Liver (tissue), 9 donors: Measurements from ENCODE around the gene FARP1. TPM values are rescaled to one million over a fixed set of nuclear protein-coding genes. Genes with fewer than 3 reads are reported as not detected.

ENCODE experiments used
- DNase-seq: peaks from one replicate; pipeline ENCODE4 v3.0.0-alpha.2; 2017; ENCODE audit warnings: low spot score
- H3K27ac ChIP-seq, 2 donors: one replicate each; pipeline ENCODE4 v1.7.0; 2013; ENCODE audit warnings: inconsistent platforms in 2 of 2, low read length in 2 of 2, control low read depth in 1 of 2, low read depth in 1 of 2, mild to moderate bottlenecking in 1 of 2
- H3K27me3 ChIP-seq, 4 donors: one replicate each; pipeline versions ENCODE4 v1.6.1 to v1.7.0; 2013; ENCODE audit warnings: low read length in 3 of 4, inconsistent platforms in 1 of 4, mild to moderate bottlenecking in 1 of 4, moderate library complexity in 1 of 4; ENCODE audit not compliant: control insufficient read depth in 4 of 4, insufficient read depth in 4 of 4
- H3K36me3 ChIP-seq, 4 donors: one replicate each; pipeline versions ENCODE4 v1.6.1 to v1.7.0; 2013; ENCODE audit warnings: low read length in 3 of 4, mild to moderate bottlenecking in 3 of 4, low read depth in 1 of 4, moderate library complexity in 1 of 4; ENCODE audit not compliant: control insufficient read depth in 4 of 4, insufficient read depth in 3 of 4
- H3K4me1 ChIP-seq, 4 donors: one replicate each; pipeline versions ENCODE4 v1.6.1 to v1.7.0; 2013; ENCODE audit warnings: low read length in 3 of 4, mild to moderate bottlenecking in 3 of 4, moderate library complexity in 1 of 4; ENCODE audit not compliant: control insufficient read depth in 4 of 4, insufficient read depth in 4 of 4
- H3K4me3 ChIP-seq, 3 donors: one replicate each; pipeline versions ENCODE4 v1.6.1 to v1.7.0; 2013; ENCODE audit warnings: low read length in 3 of 3, control low read depth in 1 of 3, low read depth in 1 of 3, mild to moderate bottlenecking in 1 of 3
- H3K9ac ChIP-seq, 2 donors: one replicate each; pipeline ENCODE4 v1.7.0; 2013; ENCODE audit warnings: low read length in 2 of 2, mild to moderate bottlenecking in 2 of 2, moderate library complexity in 2 of 2, control low read depth in 1 of 2, low read depth in 1 of 2
- H3K9me3 ChIP-seq, 4 donors: one replicate each; pipeline versions ENCODE4 v1.6.1 to v1.7.0; 2013; ENCODE audit warnings: low read length in 3 of 4; ENCODE audit not compliant: control insufficient read depth in 4 of 4
- EGR1 ChIP-seq, 2 donors: IDR thresholded peaks; 2 replicates each; pipeline ENCODE4 v1.6.1; 2016 to 2018; ENCODE audit warnings: antibody characterized with exemption in 2 of 2, low read depth in 2 of 2
- FOXA1 ChIP-seq: IDR thresholded peaks from 2 replicates; pipeline ENCODE4 v1.6.1; 2016; ENCODE audit warnings: antibody characterized with exemption
- FOXA2 ChIP-seq: IDR thresholded peaks from 2 replicates; pipeline ENCODE4 v1.6.1; 2016; ENCODE audit warnings: antibody characterized with exemption
- GABPA ChIP-seq, 2 donors: IDR thresholded peaks in 1 of 2; conservative IDR thresholded peaks in 1 of 2; 2 replicates each; pipeline ENCODE4 v1.6.1; 2016; ENCODE audit warnings: antibody characterized with exemption in 2 of 2, mild to moderate bottlenecking in 1 of 2, moderate library complexity in 1 of 2
- HNF4A ChIP-seq, 2 donors: conservative IDR thresholded peaks; 2 replicates each; pipeline ENCODE4 v1.6.1; 2016; ENCODE audit warnings: antibody characterized with exemption in 2 of 2, mild to moderate bottlenecking in 2 of 2
- HNF4G ChIP-seq: IDR thresholded peaks from 2 replicates; pipeline ENCODE4 v1.6.1; 2016; ENCODE audit warnings: antibody characterized with exemption
- TAF1 ChIP-seq: conservative IDR thresholded peaks from 2 replicates; pipeline ENCODE4 v1.6.1; 2016; ENCODE audit warnings: antibody characterized with exemption, mild to moderate bottlenecking
- YY1 ChIP-seq: IDR thresholded peaks from 2 replicates; pipeline ENCODE4 v1.6.1; 2016; ENCODE audit warnings: antibody characterized with exemption, mild to moderate bottlenecking
- WGBS: extraction: QIAGEN DNeasy Blood & Tissue Kit; methylation state at CpG from one replicate; pipeline ENCODE4 v1.1.7; 2013; 5-methylcytosine and 5-hydroxymethylcytosine counted together
- polyA plus RNA-seq, 2 donors: library from polyadenylated mRNA; stranded (reverse) in 1 of 2; unstranded in 1 of 2; fragments of 200-250 nt in 1 of 2; fragments of >200 nt in 1 of 2; fragmentation: Nextera tagmentation in 1 of 2; extraction: Ambion mirVana in 1 of 2; gene quantifications; one replicate each; pipeline versions ENCODE4 v1.2.1 to v1.2.3, GENCODE V29; 2013 to 2015
- total RNA-seq, 2 donors: library from RNA; depleted of rRNA; stranded (reverse); fragments of >200 nt; gene quantifications; one replicate each; pipeline ENCODE4 v1.2.3, GENCODE V29; 2014
- TF ChIP-seq, protein P1 (sequence below): fragments of 150-350 bp; IDR thresholded peaks from 2 replicates; pipeline ENCODE4 v1.5.1; 2017; ENCODE audit warnings: improper control_type of control experiment, low read depth, low read length; ENCODE audit not compliant: missing input control
- TF ChIP-seq, protein P2 (sequence below): IDR thresholded peaks from 2 replicates; pipeline ENCODE4 v1.6.1; 2016; ENCODE audit warnings: antibody characterized with exemption
- TF ChIP-seq, protein P3 (sequence below): IDR thresholded peaks from 2 replicates; pipeline ENCODE4 v1.6.1; 2016; ENCODE audit warnings: antibody characterized with exemption
- TF ChIP-seq, protein P4 (sequence below): IDR thresholded peaks from 2 replicates; pipeline ENCODE4 v1.6.1; 2016; ENCODE audit warnings: antibody characterized with exemption
- donor health status: healthy.
- donor health status: healthy.
- donor health status: healthy.
- donor health status: healthy.
- donor health status: healthy.

The FARP1 gene
- total and polyA plus RNA-seq, 4 donors = 28.4 to 62.6 (median 39.8) TPM

DNA sequence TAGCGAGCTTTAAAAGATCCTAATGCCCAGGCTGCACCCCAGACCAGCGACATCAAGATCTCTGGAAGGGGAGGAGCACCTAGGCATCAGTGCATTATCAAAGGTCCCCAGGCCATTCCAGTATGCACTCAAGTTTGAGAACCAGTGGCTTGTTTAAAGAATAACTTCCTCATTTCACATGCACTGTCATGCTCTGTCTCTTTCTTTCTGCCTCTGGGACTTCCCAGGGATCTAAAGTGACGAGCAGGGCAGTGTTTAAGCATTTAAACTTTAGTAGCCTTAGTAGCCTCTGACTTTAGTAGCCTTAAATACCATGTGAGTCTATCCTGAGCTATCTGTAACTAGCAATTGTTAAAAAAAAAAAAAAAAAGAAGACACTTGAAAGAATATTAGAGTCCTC lies 8.9 kb upstream of the FARP1 start (continued):
- TF ChIP-seq FOXA2 = no peak
- no peak for TF ChIP-seq EGR1 (IDR thresholded peaks at IDR 0.05; ENCODE audit: low read depth in 2 of 2)

DNA sequence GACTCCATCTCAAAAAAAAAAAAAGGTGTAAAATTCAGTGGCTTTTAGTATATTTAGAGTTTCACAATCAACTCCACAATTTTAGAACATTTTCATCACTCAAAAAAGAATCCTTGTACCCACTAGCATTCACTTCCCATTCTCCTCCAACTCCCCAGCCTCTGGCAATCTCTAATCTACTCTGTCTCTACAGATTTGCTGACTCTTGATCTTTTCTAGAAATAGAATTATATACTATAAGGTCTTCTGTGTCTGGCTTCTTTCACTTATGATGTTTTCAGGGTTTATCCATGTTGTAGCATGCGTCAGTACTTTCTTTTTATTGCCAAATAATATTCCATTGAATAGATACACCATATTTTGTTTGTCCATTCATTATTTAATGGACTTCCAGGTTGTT lies 8.0 kb upstream of the FARP1 start:
- no peak for DNase-seq
- Histone ChIP-seq H3K4me1 (no peaks in the 10 kb centered on the region), H3K27ac (no peak overlapping the region), H3K4me3 (no peak overlapping the region), H3K27me3 (no peaks in the 10 kb centered on the region), H3K9me3 (no peaks in the 10 kb centered on the region), H3K9ac (no peak overlapping the region), H3K36me3 (no peaks in the 10 kb centered on the region)
- WGBS = 99% methylated on average over 1 of the region's 1 CpG
- TF ChIP-seq HNF4A (conservative IDR thresholded peaks at IDR 0.05) (no peak), FOXA2 (no peak)
- TF ChIP-seq, protein P1, sequence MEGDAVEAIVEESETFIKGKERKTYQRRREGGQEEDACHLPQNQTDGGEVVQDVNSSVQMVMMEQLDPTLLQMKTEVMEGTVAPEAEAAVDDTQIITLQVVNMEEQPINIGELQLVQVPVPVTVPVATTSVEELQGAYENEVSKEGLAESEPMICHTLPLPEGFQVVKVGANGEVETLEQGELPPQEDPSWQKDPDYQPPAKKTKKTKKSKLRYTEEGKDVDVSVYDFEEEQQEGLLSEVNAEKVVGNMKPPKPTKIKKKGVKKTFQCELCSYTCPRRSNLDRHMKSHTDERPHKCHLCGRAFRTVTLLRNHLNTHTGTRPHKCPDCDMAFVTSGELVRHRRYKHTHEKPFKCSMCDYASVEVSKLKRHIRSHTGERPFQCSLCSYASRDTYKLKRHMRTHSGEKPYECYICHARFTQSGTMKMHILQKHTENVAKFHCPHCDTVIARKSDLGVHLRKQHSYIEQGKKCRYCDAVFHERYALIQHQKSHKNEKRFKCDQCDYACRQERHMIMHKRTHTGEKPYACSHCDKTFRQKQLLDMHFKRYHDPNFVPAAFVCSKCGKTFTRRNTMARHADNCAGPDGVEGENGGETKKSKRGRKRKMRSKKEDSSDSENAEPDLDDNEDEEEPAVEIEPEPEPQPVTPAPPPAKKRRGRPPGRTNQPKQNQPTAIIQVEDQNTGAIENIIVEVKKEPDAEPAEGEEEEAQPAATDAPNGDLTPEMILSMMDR = no peak

DNA sequence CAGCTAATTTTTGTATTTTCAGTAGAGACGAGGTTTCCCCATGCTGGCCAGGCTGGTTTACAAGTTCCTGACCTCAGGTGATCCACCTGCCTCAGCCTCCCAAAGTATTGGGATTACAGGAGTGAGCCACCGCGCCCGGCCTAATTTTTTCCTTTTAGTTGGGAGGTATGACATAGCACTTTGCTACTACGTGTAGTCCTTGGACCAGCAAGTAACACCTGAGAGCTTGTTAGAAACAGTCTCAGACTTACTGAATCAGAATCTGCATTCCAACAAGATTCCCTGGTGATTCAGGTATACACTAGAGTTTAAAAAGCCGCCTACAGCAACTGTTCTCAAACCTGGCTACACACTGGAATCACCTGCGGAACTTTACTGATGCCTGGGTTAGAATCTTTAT lies 1.8 kb upstream of the FARP1 start:
- no peaks in the 10 kb centered on the region for H3K27me3 ChIP-seq
- H3K4me3 ChIP-seq = no peak overlapping the region
- no peaks in the 10 kb centered on the region for H3K9me3 ChIP-seq
- 93% methylated on average over 7 of the region's 7 CpGs for WGBS
- H3K36me3 ChIP-seq = no peaks in the 10 kb centered on the region
- no peak overlapping the region for H3K27ac ChIP-seq
- peaks cover 0 to 22% (median 14%) of the 10 kb centered on the region in 4 donors for H3K4me1 ChIP-seq
- no peak overlapping the region for H3K9ac ChIP-seq
- DNase-seq = no peak
- TF ChIP-seq YY1 = no peak
- TF ChIP-seq HNF4G = no peak
- no peak for TF ChIP-seq TAF1
- TF ChIP-seq FOXA1 = no peak
- no peak for TF ChIP-seq HNF4A (conservative IDR thresholded peaks at IDR 0.05)
- TF ChIP-seq, protein P2, sequence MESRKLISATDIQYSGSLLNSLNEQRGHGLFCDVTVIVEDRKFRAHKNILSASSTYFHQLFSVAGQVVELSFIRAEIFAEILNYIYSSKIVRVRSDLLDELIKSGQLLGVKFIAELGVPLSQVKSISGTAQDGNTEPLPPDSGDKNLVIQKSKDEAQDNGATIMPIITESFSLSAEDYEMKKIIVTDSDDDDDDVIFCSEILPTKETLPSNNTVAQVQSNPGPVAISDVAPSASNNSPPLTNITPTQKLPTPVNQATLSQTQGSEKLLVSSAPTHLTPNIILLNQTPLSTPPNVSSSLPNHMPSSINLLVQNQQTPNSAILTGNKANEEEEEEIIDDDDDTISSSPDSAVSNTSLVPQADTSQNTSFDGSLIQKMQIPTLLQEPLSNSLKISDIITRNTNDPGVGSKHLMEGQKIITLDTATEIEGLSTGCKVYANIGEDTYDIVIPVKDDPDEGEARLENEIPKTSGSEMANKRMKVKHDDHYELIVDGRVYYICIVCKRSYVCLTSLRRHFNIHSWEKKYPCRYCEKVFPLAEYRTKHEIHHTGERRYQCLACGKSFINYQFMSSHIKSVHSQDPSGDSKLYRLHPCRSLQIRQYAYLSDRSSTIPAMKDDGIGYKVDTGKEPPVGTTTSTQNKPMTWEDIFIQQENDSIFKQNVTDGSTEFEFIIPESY = no peak
- TF ChIP-seq, protein P3, sequence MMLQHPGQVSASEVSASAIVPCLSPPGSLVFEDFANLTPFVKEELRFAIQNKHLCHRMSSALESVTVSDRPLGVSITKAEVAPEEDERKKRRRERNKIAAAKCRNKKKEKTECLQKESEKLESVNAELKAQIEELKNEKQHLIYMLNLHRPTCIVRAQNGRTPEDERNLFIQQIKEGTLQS = no peak
- TF ChIP-seq FOXA2 = no peak
- TF ChIP-seq, protein P4, sequence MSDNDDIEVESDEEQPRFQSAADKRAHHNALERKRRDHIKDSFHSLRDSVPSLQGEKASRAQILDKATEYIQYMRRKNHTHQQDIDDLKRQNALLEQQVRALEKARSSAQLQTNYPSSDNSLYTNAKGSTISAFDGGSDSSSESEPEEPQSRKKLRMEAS = no peak
- no peak for TF ChIP-seq GABPA (IDR thresholded peaks at IDR 0.05 in 1 of 2, conservative IDR thresholded peaks at IDR 0.05 in 1 of 2)
